GM23248 (cell line): Measurements from ENCODE around the gene C1orf35.

ENCODE experiments used
- EZH2 ChIP-seq: fragments of 200-600 bp; sonication (generic); IDR thresholded peaks from 2 replicates; pipeline ENCODE4 v1.6.1; 2018; ENCODE audit warnings: antibody characterized with exemption, mild to moderate bottlenecking; ENCODE audit not compliant: insufficient read depth, poor library complexity, severe bottlenecking
- EZH2phosphoT487 ChIP-seq: fragments of 200-600 bp; sonication (generic); IDR thresholded peaks from 2 replicates; pipeline ENCODE4 v1.6.1; 2018; ENCODE audit warnings: antibody characterized with exemption, moderate library complexity, mild to moderate bottlenecking, low read depth; ENCODE audit not compliant: insufficient read depth

DNA sequence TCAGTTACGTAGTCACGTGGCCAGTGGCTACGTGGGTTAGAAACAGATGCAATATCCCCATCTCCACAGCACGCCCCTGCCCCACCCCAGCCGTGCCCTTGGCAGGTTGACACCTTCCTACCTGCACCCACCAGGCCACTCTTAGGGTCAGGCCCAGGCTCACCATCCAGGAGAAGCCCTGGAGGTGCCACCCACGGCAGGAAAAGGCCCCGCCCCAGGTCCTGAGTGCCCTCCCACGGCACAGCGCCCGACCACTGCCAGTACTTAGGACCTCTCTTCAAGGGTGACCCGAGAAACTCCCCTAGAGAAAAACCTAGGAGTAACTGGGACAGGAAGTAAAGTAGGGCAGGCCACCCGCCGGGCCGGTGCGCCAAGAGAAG lies 1.5 kb downstream of the C1orf35 start:
- no peak for TF ChIP-seq EZH2phosphoT487
- no peak for TF ChIP-seq EZH2
